Peyer's patch (tissue), 4 donors: ENCODE data around the gene TRRAP.

Source experiments
- POLR2A ChIP-seq, 2 donors: fragments of 450-650 bp; IDR thresholded peaks; one replicate each; pipeline ENCODE4 v1.5.1; 2017; ENCODE audit warnings: antibody characterized with exemption in 2 of 2, mild to moderate bottlenecking in 2 of 2, moderate library complexity in 2 of 2
- TF ChIP-seq, protein P1 (sequence below), 6 experiments: fragments of 450-650 bp in 4 of 6; fragments of 200-600 bp in 2 of 6; sonication (generic) in 1 of 6; IDR thresholded peaks; one replicate each; pipeline ENCODE4 v1.5.1; 2017 to 2019; ENCODE audit warnings: antibody characterized with exemption in 6 of 6, mild to moderate bottlenecking in 3 of 6, moderate library complexity in 1 of 6

DNA sequence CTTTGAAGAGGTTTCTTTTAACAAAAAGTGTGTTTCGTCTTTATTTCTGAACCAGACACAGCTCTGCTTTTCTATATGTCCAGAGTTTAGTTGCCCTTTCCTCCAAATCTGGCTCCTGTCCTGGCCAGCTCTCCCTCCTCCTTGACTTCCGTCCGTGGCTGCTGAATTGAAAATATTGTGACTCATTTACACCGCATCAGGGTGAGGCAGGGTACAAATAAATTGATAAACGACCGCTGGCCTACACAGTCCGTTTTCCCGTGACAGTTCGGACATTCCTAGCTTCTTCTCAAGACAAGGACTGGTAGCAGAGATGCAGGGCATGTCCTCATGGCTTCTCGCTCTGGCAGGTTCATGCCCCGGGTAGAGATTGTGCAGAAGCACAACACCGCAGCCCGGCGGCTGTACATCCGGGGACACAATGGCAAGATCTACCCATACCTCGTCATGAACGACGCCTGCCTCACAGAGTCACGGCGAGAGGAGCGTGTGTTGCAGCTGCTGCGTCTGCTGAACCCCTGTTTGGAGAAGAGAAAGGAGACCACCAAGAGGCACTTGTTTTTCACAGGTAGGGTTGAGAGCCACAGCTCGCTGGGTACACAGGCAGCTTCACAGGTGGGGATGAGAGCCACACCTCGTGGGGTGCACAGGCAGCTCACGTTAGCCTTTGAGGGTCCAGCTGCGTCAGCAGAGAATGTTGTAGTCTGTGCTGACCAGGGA is 126.6 kb downstream of the TRRAP start:
- TF ChIP-seq, protein P1, sequence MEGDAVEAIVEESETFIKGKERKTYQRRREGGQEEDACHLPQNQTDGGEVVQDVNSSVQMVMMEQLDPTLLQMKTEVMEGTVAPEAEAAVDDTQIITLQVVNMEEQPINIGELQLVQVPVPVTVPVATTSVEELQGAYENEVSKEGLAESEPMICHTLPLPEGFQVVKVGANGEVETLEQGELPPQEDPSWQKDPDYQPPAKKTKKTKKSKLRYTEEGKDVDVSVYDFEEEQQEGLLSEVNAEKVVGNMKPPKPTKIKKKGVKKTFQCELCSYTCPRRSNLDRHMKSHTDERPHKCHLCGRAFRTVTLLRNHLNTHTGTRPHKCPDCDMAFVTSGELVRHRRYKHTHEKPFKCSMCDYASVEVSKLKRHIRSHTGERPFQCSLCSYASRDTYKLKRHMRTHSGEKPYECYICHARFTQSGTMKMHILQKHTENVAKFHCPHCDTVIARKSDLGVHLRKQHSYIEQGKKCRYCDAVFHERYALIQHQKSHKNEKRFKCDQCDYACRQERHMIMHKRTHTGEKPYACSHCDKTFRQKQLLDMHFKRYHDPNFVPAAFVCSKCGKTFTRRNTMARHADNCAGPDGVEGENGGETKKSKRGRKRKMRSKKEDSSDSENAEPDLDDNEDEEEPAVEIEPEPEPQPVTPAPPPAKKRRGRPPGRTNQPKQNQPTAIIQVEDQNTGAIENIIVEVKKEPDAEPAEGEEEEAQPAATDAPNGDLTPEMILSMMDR (IDR thresholded peaks at IDR 0.05) = no peak
- TF ChIP-seq POLR2A (IDR thresholded peaks at IDR 0.05) = no peak
